Upper lobe of left lung (tissue), 4 donors: ENCODE measurements around the gene METTL15.

Experiments
- CTCF ChIP-seq, 6 experiments: fragments of 450-650 bp in 4 of 6; fragments of 200-600 bp in 2 of 6; sonication (generic) in 2 of 6; IDR thresholded peaks; one replicate each; pipeline ENCODE4 v1.5.1; 2016 to 2019; ENCODE audit warnings: antibody characterized with exemption in 6 of 6
- POLR2A ChIP-seq, 4 donors: fragments of 450-650 bp; IDR thresholded peaks; one replicate each; pipeline ENCODE4 v1.5.1; 2016 to 2017; ENCODE audit warnings: antibody characterized with exemption in 4 of 4, mild to moderate bottlenecking in 2 of 4
- POLR2AphosphoS5 ChIP-seq, 2 donors: sonication (generic); formaldehyde crosslinking; IDR thresholded peaks; one replicate each; pipeline ENCODE4 v1.5.1; 2017; ENCODE audit warnings: antibody characterized with exemption in 2 of 2

DNA sequence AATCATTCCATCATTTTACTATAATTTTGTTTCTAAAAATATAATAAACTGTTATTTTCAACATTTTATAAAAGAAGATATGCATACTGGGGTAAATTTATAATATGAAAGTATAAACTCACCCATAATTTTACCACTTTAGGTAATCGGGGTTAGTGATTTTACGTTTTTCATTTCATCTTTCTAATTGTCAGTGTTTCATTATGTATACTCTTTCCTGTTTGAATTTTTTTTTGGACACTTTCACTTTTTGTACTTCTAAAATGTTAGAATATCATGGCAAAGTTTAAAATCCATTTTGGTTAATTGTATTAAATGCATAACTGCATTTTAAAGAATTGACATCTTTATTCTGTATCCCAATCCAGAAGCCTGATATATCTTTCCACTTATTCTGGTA, 115.8 kb downstream of the METTL15 start:
- TF ChIP-seq CTCF (IDR thresholded peaks at IDR 0.05) (no peak), POLR2AphosphoS5 (IDR thresholded peaks at IDR 0.05) (no peak), POLR2A (IDR thresholded peaks at IDR 0.05) (no peak)
